K562 (cell line): ENCODE results near the gene AAK1. TPM values are rescaled to one million over a fixed set of nuclear protein-coding genes. Genes with fewer than 3 reads are reported as not detected.

Source experiments
- ATAC-seq: fragments of 200-7000 bp; cut with Tn5 transposase; 3 replicates; pipeline ENCODE4 v1.9.1; 2020; ENCODE audit warnings: moderate library complexity
- BruUV-seq: library from RNA; stranded (reverse); fragments of 400-500 nt; replicated peaks from 2 replicates; lab custom pipeline; 2021; lab: Mats Ljungman, UMichigan
- CTCF ChIA-PET: fragments of 300-600 bp; formaldehyde crosslinking; extraction: SDS; loops from one replicate; lab custom pipeline; 2021; ENCODE audit warnings: low intra/inter-chr PET ratio; lab: Yijun Ruan, JAX
- POLR2A ChIA-PET: fragments of 300-600, 350-650 bp; sonication (Branson Sonifier 250); formaldehyde crosslinking; extraction: SDS; loops from one replicate; lab custom pipeline; 2021; ENCODE audit warnings: antibody characterized with exemption, inconsistent platforms; lab: Yijun Ruan, JAX
- DNase-seq, 4 experiments: peaks; one replicate each; pipeline versions ENCODE4 v3.0.0 to v3.0.0-alpha.2; 2011 to 2018; ENCODE audit warnings: low spot score in 3 of 4, mixed read lengths in 3 of 4; ENCODE audit errors: extremely low read depth in 1 of 4
- FAIRE-seq: peaks from 2 replicates; lab custom pipeline; 2011; peaks lifted over from hg19 to GRCh38; lab: Jason Lieb, UNC
- H2AFZ ChIP-seq: 2 replicates; pipeline ENCODE4 v1.6.0; 2011; ENCODE audit warnings: low read depth, low read length, control low read depth, inconsistent platforms
- H3K27ac ChIP-seq: fragments of 200-600 bp; 3 replicates; pipeline ENCODE4 v1.8.0; 2011; ENCODE audit warnings: low read depth, mild to moderate bottlenecking, control low read depth, inconsistent platforms, low read length, moderate library complexity, mixed read lengths; ENCODE audit errors: extremely low read depth
- H3K27me3 ChIP-seq, 2 experiments: fragments of 300-600 bp in 1 of 2; 2 replicates in 1 of 2; 3 replicates in 1 of 2; pipeline versions ENCODE4 v1.6.0 to v1.8.0; 2011; ENCODE audit warnings: inconsistent platforms in 2 of 2, low read length in 2 of 2, mild to moderate bottlenecking in 1 of 2, mixed read lengths in 1 of 2, moderate library complexity in 1 of 2; ENCODE audit not compliant: control insufficient read depth in 2 of 2, insufficient read depth in 2 of 2
- H3K36me3 ChIP-seq: fragments of 300-600 bp; 3 replicates; pipeline ENCODE4 v1.8.0; 2011; ENCODE audit warnings: mild to moderate bottlenecking, low read length, inconsistent platforms; ENCODE audit not compliant: control insufficient read depth, insufficient read depth
- H3K4me1 ChIP-seq, 2 experiments: fragments of 200-600 bp in 1 of 2; replicated peaks in 1 of 2; 2 replicates in 1 of 2; 3 replicates in 1 of 2; pipeline versions ENCODE4 v1.5.1 to v1.8.0; 2011; ENCODE audit warnings: inconsistent platforms in 2 of 2, low read length in 2 of 2, mild to moderate bottlenecking in 1 of 2, mixed read lengths in 1 of 2, moderate library complexity in 1 of 2; ENCODE audit not compliant: control insufficient read depth in 2 of 2, insufficient read depth in 2 of 2
- H3K4me2 ChIP-seq: 2 replicates; pipeline ENCODE4 v1.6.1; 2011; ENCODE audit warnings: low read length, control low read depth, inconsistent platforms, mixed read lengths; ENCODE audit not compliant: insufficient read depth
- H3K4me3 ChIP-seq: fragments of 200-600 bp; sonication (generic), shearing (Covaris generic); 2 replicates; pipeline ENCODE4 v1.5.1; 2016; ENCODE audit warnings: control low read depth, inconsistent platforms
- H3K79me2 ChIP-seq: fragments of 200-600 bp; 3 replicates; pipeline ENCODE4 v1.8.0; 2011; ENCODE audit warnings: low read length, inconsistent platforms; ENCODE audit not compliant: control insufficient read depth, insufficient read depth
- H3K9ac ChIP-seq, 2 experiments: 2 replicates each; pipeline versions ENCODE4 v1.6.0 to v1.6.1; 2011; ENCODE audit warnings: low read depth in 2 of 2, low read length in 2 of 2, control low read depth in 1 of 2, inconsistent platforms in 1 of 2, mild to moderate bottlenecking in 1 of 2, mixed read lengths in 1 of 2; ENCODE audit not compliant: insufficient read depth in 1 of 2
- H3K9me1 ChIP-seq: one replicate; pipeline ENCODE4 v1.6.0; 2011; ENCODE audit warnings: inconsistent platforms, mild to moderate bottlenecking, low read length, moderate library complexity; ENCODE audit not compliant: control insufficient read depth, insufficient read depth
- H3K9me3 ChIP-seq: replicated peaks from 2 replicates; pipeline ENCODE4 v1.5.1; 2011; ENCODE audit warnings: low read depth, low read length, inconsistent platforms; ENCODE audit not compliant: control insufficient read depth, insufficient read depth
- H4K20me1 ChIP-seq: replicated peaks from 2 replicates; pipeline ENCODE4 v1.6.1; 2011; ENCODE audit warnings: low read length, inconsistent platforms, mixed read lengths; ENCODE audit not compliant: control insufficient read depth, insufficient read depth
- C11orf30 ChIP-seq: fragments of 450-650 bp; IDR thresholded peaks from 2 replicates; pipeline ENCODE4 v1.6.1; 2016; ENCODE audit warnings: low read depth, mild to moderate bottlenecking
- CBX3 ChIP-seq, 2 experiments: IDR thresholded peaks; 1 replicate in 1 of 2; 2 replicates in 1 of 2; pipeline ENCODE4 v1.6.1; 2012; ENCODE audit warnings: inconsistent platforms in 2 of 2, low read length in 2 of 2, borderline replicate concordance in 1 of 2, control low read depth in 1 of 2
- FIP1L1 ChIP-seq: fragments of 200-400 bp; formaldehyde crosslinking; IDR thresholded peaks from 2 replicates; pipeline ENCODE4 v1.6.1; 2018; ENCODE audit warnings: mild to moderate bottlenecking, low read depth, low read length; ENCODE audit not compliant: poor library complexity, severe bottlenecking
- MAFF ChIP-seq: IDR thresholded peaks from 2 replicates; pipeline ENCODE4 v1.6.1; 2012; ENCODE audit warnings: low read length, improper control_type of control experiment
- MAFG ChIP-seq: fragments of 450-650 bp; conservative IDR thresholded peaks from 2 replicates; pipeline ENCODE4 v1.6.1; 2016; ENCODE audit warnings: missing genetic modification characterization, missing compliant biosample characterization
- MXI1 ChIP-seq: IDR thresholded peaks from 2 replicates; pipeline ENCODE4 v1.6.1; 2011; ENCODE audit warnings: low read depth, mild to moderate bottlenecking, improper control_type of control experiment, low read length
- SAP30 ChIP-seq: fragments of 200-600 bp; sonication (generic); IDR thresholded peaks from 2 replicates; pipeline ENCODE4 v1.6.1; 2012; ENCODE audit warnings: borderline replicate concordance, low read depth, mild to moderate bottlenecking, moderate library complexity, low read length, control low read depth, inconsistent platforms; ENCODE audit not compliant: insufficient read depth, poor library complexity, severe bottlenecking
- TAF7 ChIP-seq: fragments of 450-650 bp; IDR thresholded peaks from 2 replicates; pipeline ENCODE4 v1.6.1; 2016; ENCODE audit warnings: missing genetic modification characterization, missing compliant biosample characterization
- ZNF316 ChIP-seq: fragments of 450-650 bp; IDR thresholded peaks from 2 replicates; pipeline ENCODE4 v1.6.1; 2016
- WGBS: fragments of 100-300 bp; shearing (Covaris generic); methylation state at CpG from one replicate; pipeline ENCODE4 v1.1.6; 2016; ENCODE audit warnings: low coverage, mixed read lengths; ENCODE audit not compliant: insufficient coverage; ENCODE audit errors: missing lambda C conversion rate; 5-methylcytosine and 5-hydroxymethylcytosine counted together
- in situ Hi-C: fragments of 300-500 bp; cut with MboI; formaldehyde crosslinking; loops from 4 replicates; pipeline ENCODE4 v1.15.0; 2018; ENCODE audit warnings: inconsistent platforms, mixed read lengths
- intact Hi-C: fragments of 100-400 bp; cut with micrococcal nuclease; formaldehyde crosslinking; loops from 2 replicates; pipeline ENCODE4 v1.14.2; 2022
- polyA plus RNA-seq, 8 experiments: library from polyadenylated mRNA; depleted of rRNA in 4 of 8; stranded (reverse) in 5 of 8; unstranded in 3 of 8; fragments of >200 nt; fragmentation: Nextera tagmentation in 2 of 8; fragmentation: Illumina TruSeq in 1 of 8; extraction: Ambion mirVana in 2 of 8; extraction: Trizol in 1 of 8; gene quantifications; 2 replicates each; pipeline versions ENCODE4 v1.2.1 to v1.2.3, GENCODE V29; 2011 to 2014; ENCODE audit warnings: inconsistent platforms in 1 of 8, missing spikeins in 1 of 8
- total RNA-seq, 7 experiments: library from RNA; depleted of rRNA in 6 of 7; stranded (reverse); fragments of >200 nt in 6 of 7; fragmentation: Illumina TruSeq in 2 of 7; extraction: Trizol in 2 of 7; gene quantifications; 2 replicates each; pipeline versions ENCODE4 v1.2.1 to v1.2.3, GENCODE V29; 2011 to 2021; ENCODE audit warnings: low replicate concordance in 1 of 7

Gene AAK1
- total and polyA plus RNA-seq, 9 of the 15 experiments (the other 6 are each of a cell fraction or from before 2014, with no cell fraction given) = 0.89 to 17.1 (median 6.0) TPM

DNA sequence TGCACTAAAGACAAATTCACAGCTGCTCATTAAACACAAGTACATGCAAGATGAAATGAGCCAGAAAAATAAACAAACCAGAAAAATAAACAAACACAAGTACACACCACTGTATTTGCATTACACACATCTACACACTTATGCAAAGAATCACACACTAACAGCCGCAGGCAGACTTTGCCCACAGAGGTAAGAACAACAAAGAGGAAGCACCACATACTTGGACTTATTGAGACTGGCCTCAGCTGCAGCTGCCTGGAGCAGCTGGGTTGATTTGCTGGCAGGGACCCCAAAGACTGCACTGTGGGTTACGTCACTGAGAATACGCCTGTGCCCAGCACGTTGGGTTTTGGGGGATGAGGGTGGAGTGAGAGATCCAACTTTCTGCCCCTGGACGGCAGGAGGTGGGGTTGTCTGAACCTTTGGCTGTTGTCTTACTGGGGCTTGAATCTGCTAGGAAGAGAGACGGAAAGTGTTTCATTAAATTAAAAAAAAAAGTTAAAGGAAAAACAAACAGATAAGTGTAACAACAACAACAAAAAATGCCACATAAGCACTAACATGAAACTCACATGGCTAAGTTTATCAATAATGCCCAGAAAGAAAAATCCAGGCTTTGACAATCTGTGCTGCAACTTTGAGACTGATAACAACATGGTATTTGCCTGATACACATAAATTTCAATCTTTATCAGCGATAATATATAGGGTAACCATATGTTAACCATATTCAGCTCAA, 134.4 kb downstream of the AAK1 start:
- DNase-seq = no peak
- TF ChIP-seq SAP30 = no peak
- no peak for TF ChIP-seq TAF7 (tag)
- no peak for TF ChIP-seq MXI1
- peak; percentile 77 for TF ChIP-seq ZNF316
- no peak for TF ChIP-seq CBX3 (IDR thresholded peaks at IDR 0.05; ENCODE audit: borderline replicate concordance in 1 of 2, low read length in 2 of 2)
- 0 out of 2 replicates have a peak, but pooled peaks have one; percentile 15 for TF ChIP-seq MAFG (tag)
- TF ChIP-seq MAFF = 0 out of 2 replicates have a peak, but pooled peaks have one; percentile 16
- peak; percentile 43 for TF ChIP-seq C11orf30
- TF ChIP-seq FIP1L1 = no peak
- TF ChIP-seq, all 486 proteins: peak for 4
- Histone ChIP-seq H3K27ac (no peak overlapping the region), H4K20me1 (no peaks in the 10 kb centered on the region), H3K9me1 (no peaks in the 10 kb centered on the region), H3K4me3 (no peak overlapping the region), H3K79me2 (no peaks in the 10 kb centered on the region), H3K36me3 (peaks cover 15% of the 10 kb centered on the region; the same call in 2 of the 3 replicates), H3K9me3 (no peaks in the 10 kb centered on the region), H3K4me2 (no peak overlapping the region), H3K4me1 (peaks cover 0 to 3% of the 10 kb centered on the region in 2 experiments; a peak in 2 of 5 replicates), H3K9ac (0 out of 4 replicates have a peak overlapping the region, but pooled peaks of 1 of the 2 experiments have one; percentile 4), H2AFZ (no peak overlapping the region), H3K27me3 (no peaks in the 10 kb centered on the region)
- in situ Hi-C loops = no loop called here
- CTCF ChIA-PET = no interaction called here
- intact Hi-C loops = no loop called here
- FAIRE-seq (no peak), ATAC-seq (no peak)
- POLR2A ChIA-PET = interaction anchor here (0.6 kb wide), 1 partner anchor 13 kb away, joined by 3 read pairs; no protein-coding TSS in a partner anchor
- 81% methylated on average over 7 of the region's 7 CpGs for WGBS
- no TSS peak for BruUV-seq
